ENCODE data around the gene BAX. TPM values are rescaled to one million over a fixed set of nuclear protein-coding genes. Genes with fewer than 3 reads are reported as not detected.
"Not testable (repeated sequence)": the region's sequence is repeated elsewhere in the genome, so short reads cannot be mapped to it uniquely, and the experiment has no call there.

Gene BAX
- 20.4 TPM for total RNA-seq

GRCh38 chr19:48954595-48955307 lies at the start of gene BAX:
TSS of gene BAX (plus strand) at chr19:48954875. CDS start at chr19:48954929, 54 bp downstream.
- Histone ChIP-seq H3K36me3 (ENCODE audit: control insufficient read depth in 3 of 3, insufficient read depth in 3 of 3, low read length in 3 of 3) (peaks cover 0 to 5% (median 3%) of the 10 kb centered on the region in 3 donors), H3K9ac (ENCODE audit: low read depth in 1 of 3, low read length in 3 of 3) (peak within 1 kb of the TSS; percentile 89 to 93 (median 90)), H3K4me3 (ENCODE audit: low read length in 3 of 3) (peak within 1 kb of the TSS; percentile 80 to 89 (median 88)), H3K27me3 (ENCODE audit: control insufficient read depth in 3 of 3, insufficient read depth in 3 of 3, low read length in 3 of 3) (no peaks in the 10 kb centered on the region), H3K4me1 (ENCODE audit: control insufficient read depth in 3 of 3, insufficient read depth in 3 of 3, low read length in 3 of 3) (peaks cover 14 to 27% (median 18%) of the 10 kb centered on the region in 3 donors), H3K27ac (ENCODE audit: low read depth, low read length) (peak within 1 kb of the TSS; percentile 74), H3K9me3 (ENCODE audit: control insufficient read depth in 3 of 3, low read length in 3 of 3) (no peaks in the 10 kb centered on the region)

- Histone ChIP-seq H3K27ac (ENCODE audit: low read depth, low read length) (peak overlapping the region; percentile 49), H3K4me3 (ENCODE audit: low read length in 3 of 3) (no peak overlapping the region), H3K9me3 (ENCODE audit: control insufficient read depth in 3 of 3, low read length in 3 of 3) (no peaks in the 10 kb centered on the region), H3K9ac (ENCODE audit: low read depth in 1 of 3, low read length in 3 of 3) (no peak overlapping the region), H3K4me1 (ENCODE audit: control insufficient read depth in 3 of 3, insufficient read depth in 3 of 3, low read length in 3 of 3) (peaks cover 23 to 37% (median 32%) of the 10 kb centered on the region in 3 donors), H3K27me3 (ENCODE audit: control insufficient read depth in 3 of 3, insufficient read depth in 3 of 3, low read length in 3 of 3) (no peaks in the 10 kb centered on the region), H3K36me3 (ENCODE audit: control insufficient read depth in 3 of 3, insufficient read depth in 3 of 3, low read length in 3 of 3) (peaks cover 30 to 33% (median 32%) of the 10 kb centered on the region in 3 donors)
Observed at GRCh38 chr19:48905664-48906063, 49.0 kb upstream of the BAX start.

- no peak overlapping the region for H3K4me3 ChIP-seq (ENCODE audit: low read length in 3 of 3)
- no peak overlapping the region for H3K9ac ChIP-seq (ENCODE audit: low read depth in 1 of 3, low read length in 3 of 3)
- no peaks in the 10 kb centered on the region for H3K9me3 ChIP-seq (ENCODE audit: control insufficient read depth in 3 of 3, low read length in 3 of 3)
- H3K27me3 ChIP-seq (ENCODE audit: control insufficient read depth in 3 of 3, insufficient read depth in 3 of 3, low read length in 3 of 3), result no peaks in the 10 kb centered on the region
- no peak overlapping the region for H3K27ac ChIP-seq (ENCODE audit: low read depth, low read length)
- peaks cover 16 to 31% (median 27%) of the 10 kb centered on the region in 3 donors for H3K4me1 ChIP-seq (ENCODE audit: control insufficient read depth in 3 of 3, insufficient read depth in 3 of 3, low read length in 3 of 3)
- peaks cover 35 to 39% (median 38%) of the 10 kb centered on the region in 3 donors for H3K36me3 ChIP-seq (ENCODE audit: control insufficient read depth in 3 of 3, insufficient read depth in 3 of 3, low read length in 3 of 3)
Observed at GRCh38 chr19:48906324-48906723, 48.4 kb upstream of the BAX start.

GRCh38 chr19:48907671-48908070 lies 47.0 kb upstream of the BAX start:
- no peaks in the 10 kb centered on the region for H3K9me3 ChIP-seq (ENCODE audit: control insufficient read depth in 3 of 3, low read length in 3 of 3)
- no peaks in the 10 kb centered on the region for H3K27me3 ChIP-seq (ENCODE audit: control insufficient read depth in 3 of 3, insufficient read depth in 3 of 3, low read length in 3 of 3)
- peaks cover 35 to 50% (median 48%) of the 10 kb centered on the region in 3 donors for H3K36me3 ChIP-seq (ENCODE audit: control insufficient read depth in 3 of 3, insufficient read depth in 3 of 3, low read length in 3 of 3)
- no peak overlapping the region for H3K4me3 ChIP-seq (ENCODE audit: low read length in 3 of 3)
- peak overlapping the region; percentile 63 for H3K27ac ChIP-seq (ENCODE audit: low read depth, low read length)
- peaks cover 8 to 20% (median 18%) of the 10 kb centered on the region in 3 donors for H3K4me1 ChIP-seq (ENCODE audit: control insufficient read depth in 3 of 3, insufficient read depth in 3 of 3, low read length in 3 of 3)
- H3K9ac ChIP-seq (ENCODE audit: low read depth in 1 of 3, low read length in 3 of 3), result peak overlapping the region in 1 of 3 donors; percentile 35

GRCh38 chr19:48909424-48910077 lies 45.1 kb upstream of the BAX start:
- H3K4me1 ChIP-seq (ENCODE audit: control insufficient read depth in 3 of 3, insufficient read depth in 3 of 3, low read length in 3 of 3), result peaks cover 8 to 19% (median 18%) of the 10 kb centered on the region in 3 donors
- peaks cover 50 to 60% (median 58%) of the 10 kb centered on the region in 3 donors for H3K36me3 ChIP-seq (ENCODE audit: control insufficient read depth in 3 of 3, insufficient read depth in 3 of 3, low read length in 3 of 3)
- H3K9ac ChIP-seq (ENCODE audit: low read depth in 1 of 3, low read length in 3 of 3); H3K4me3 ChIP-seq (ENCODE audit: low read length in 3 of 3); H3K27me3 ChIP-seq (ENCODE audit: control insufficient read depth in 3 of 3, insufficient read depth in 3 of 3, low read length in 3 of 3); H3K9me3 ChIP-seq (ENCODE audit: control insufficient read depth in 3 of 3, low read length in 3 of 3): not testable (repeated sequence)
- peak overlapping the region; percentile 63 for H3K27ac ChIP-seq (ENCODE audit: low read depth, low read length)

GRCh38 chr19:48910803-48911202 lies 43.9 kb upstream of the BAX start:
- H3K36me3 ChIP-seq (ENCODE audit: control insufficient read depth in 3 of 3, insufficient read depth in 3 of 3, low read length in 3 of 3), result peaks cover 48 to 56% (median 54%) of the 10 kb centered on the region in 3 donors
- no peak overlapping the region for H3K4me3 ChIP-seq (ENCODE audit: low read length in 3 of 3)
- no peaks in the 10 kb centered on the region for H3K9me3 ChIP-seq (ENCODE audit: control insufficient read depth in 3 of 3, low read length in 3 of 3)
- H3K27me3 ChIP-seq (ENCODE audit: control insufficient read depth in 3 of 3, insufficient read depth in 3 of 3, low read length in 3 of 3), result no peaks in the 10 kb centered on the region
- H3K9ac ChIP-seq (ENCODE audit: low read depth in 1 of 3, low read length in 3 of 3), result no peak overlapping the region
- peaks cover 8 to 15% (median 13%) of the 10 kb centered on the region in 3 donors for H3K4me1 ChIP-seq (ENCODE audit: control insufficient read depth in 3 of 3, insufficient read depth in 3 of 3, low read length in 3 of 3)
- H3K27ac ChIP-seq (ENCODE audit: low read depth, low read length), result no peak overlapping the region

- peaks cover 56 to 60% (median 57%) of the 10 kb centered on the region in 3 donors for H3K36me3 ChIP-seq (ENCODE audit: control insufficient read depth in 3 of 3, insufficient read depth in 3 of 3, low read length in 3 of 3)
- peaks cover 3 to 10% (median 9%) of the 10 kb centered on the region in 3 donors for H3K4me1 ChIP-seq (ENCODE audit: control insufficient read depth in 3 of 3, insufficient read depth in 3 of 3, low read length in 3 of 3)
- H3K4me3 ChIP-seq (ENCODE audit: low read length in 3 of 3), result no peak overlapping the region
- H3K27me3 ChIP-seq (ENCODE audit: control insufficient read depth in 3 of 3, insufficient read depth in 3 of 3, low read length in 3 of 3), result no peaks in the 10 kb centered on the region
- H3K27ac ChIP-seq (ENCODE audit: low read depth, low read length), result no peak overlapping the region
- H3K9me3 ChIP-seq (ENCODE audit: control insufficient read depth in 3 of 3, low read length in 3 of 3), result no peaks in the 10 kb centered on the region
- no peak overlapping the region for H3K9ac ChIP-seq (ENCODE audit: low read depth in 1 of 3, low read length in 3 of 3)
Observed at GRCh38 chr19:48913114-48913889, 41.4 kb upstream of the BAX start.

GRCh38 chr19:48914181-48914580 lies 40.5 kb upstream of the BAX start:
- Histone ChIP-seq H3K36me3 (ENCODE audit: control insufficient read depth in 3 of 3, insufficient read depth in 3 of 3, low read length in 3 of 3) (peaks cover 55 to 65% (median 65%) of the 10 kb centered on the region in 3 donors), H3K4me3 (ENCODE audit: low read length in 3 of 3) (no peak overlapping the region), H3K9me3 (ENCODE audit: control insufficient read depth in 3 of 3, low read length in 3 of 3) (no peaks in the 10 kb centered on the region), H3K4me1 (ENCODE audit: control insufficient read depth in 3 of 3, insufficient read depth in 3 of 3, low read length in 3 of 3) (peaks cover 2 to 4% (median 3%) of the 10 kb centered on the region in 3 donors), H3K27me3 (ENCODE audit: control insufficient read depth in 3 of 3, insufficient read depth in 3 of 3, low read length in 3 of 3) (no peaks in the 10 kb centered on the region), H3K27ac (ENCODE audit: low read depth, low read length) (no peak overlapping the region), H3K9ac (ENCODE audit: low read depth in 1 of 3, low read length in 3 of 3) (no peak overlapping the region)

GRCh38 chr19:48915757-48916156 lies 38.9 kb upstream of the BAX start:
- H3K9me3 ChIP-seq (ENCODE audit: control insufficient read depth in 3 of 3, low read length in 3 of 3), result no peaks in the 10 kb centered on the region
- peaks cover 58 to 65% (median 59%) of the 10 kb centered on the region in 3 donors for H3K36me3 ChIP-seq (ENCODE audit: control insufficient read depth in 3 of 3, insufficient read depth in 3 of 3, low read length in 3 of 3)
- H3K27me3 ChIP-seq (ENCODE audit: control insufficient read depth in 3 of 3, insufficient read depth in 3 of 3, low read length in 3 of 3), result no peaks in the 10 kb centered on the region
- H3K4me3 ChIP-seq (ENCODE audit: low read length in 3 of 3), result no peak overlapping the region
- H3K27ac ChIP-seq (ENCODE audit: low read depth, low read length), result no peak overlapping the region
- no peak overlapping the region for H3K9ac ChIP-seq (ENCODE audit: low read depth in 1 of 3, low read length in 3 of 3)
- no peaks in the 10 kb centered on the region for H3K4me1 ChIP-seq (ENCODE audit: control insufficient read depth in 3 of 3, insufficient read depth in 3 of 3, low read length in 3 of 3)
